HepG2 (cell line): ENCODE results near the gene HNRNPAB. TPM values are rescaled to one million over a fixed set of nuclear protein-coding genes. Genes with fewer than 3 reads are reported as not detected.

ENCODE experiments used
- BRD4 ChIP-seq: sonication (generic); formaldehyde crosslinking; IDR thresholded peaks from 2 replicates; pipeline ENCODE4 v1.4.0; 2020; ENCODE audit warnings: missing genetic modification reagents
- MAX ChIP-seq: IDR thresholded peaks from 2 replicates; pipeline ENCODE4 v1.6.1; 2012; ENCODE audit warnings: inconsistent platforms
- NR1H2 ChIP-seq: sonication (generic); formaldehyde crosslinking; IDR thresholded peaks from 2 replicates; pipeline ENCODE4 v1.8.1; 2022; ENCODE audit warnings: low read depth, missing genetic modification reagents, borderline replicate concordance
- POLR2AphosphoS5 ChIP-seq: IDR thresholded peaks from 2 replicates; pipeline ENCODE4 v1.6.1; 2012; ENCODE audit warnings: low read depth, low read length
- SALL2 ChIP-seq: sonication (generic); formaldehyde crosslinking; IDR thresholded peaks from 2 replicates; pipeline ENCODE4 v1.8.1; 2023; ENCODE audit warnings: mild to moderate bottlenecking, missing genetic modification reagents, inconsistent platforms
- SP5 ChIP-seq: IDR thresholded peaks from 2 replicates; pipeline ENCODE4 v1.6.1; 2016; ENCODE audit warnings: low read depth, borderline replicate concordance
- STAT6 ChIP-seq: sonication (generic); formaldehyde crosslinking; IDR thresholded peaks from 2 replicates; pipeline ENCODE4 v1.4.0; 2020; ENCODE audit warnings: missing genetic modification reagents, mild to moderate bottlenecking, borderline replicate concordance
- ZBTB14 ChIP-seq: sonication (generic); formaldehyde crosslinking; IDR thresholded peaks from 2 replicates; pipeline ENCODE4 v1.4.0; 2020; ENCODE audit warnings: missing genetic modification reagents
- ZBTB46 ChIP-seq: sonication (generic); formaldehyde crosslinking; IDR thresholded peaks from 2 replicates; pipeline ENCODE4 v1.4.0; 2020; ENCODE audit warnings: mild to moderate bottlenecking, missing genetic modification reagents, borderline replicate concordance
- ZMYM2 ChIP-seq: sonication (generic); formaldehyde crosslinking; IDR thresholded peaks from 2 replicates; pipeline ENCODE4 v1.8.0; 2022; ENCODE audit warnings: mild to moderate bottlenecking, missing genetic modification reagents
- ZNF160 ChIP-seq: sonication (generic); formaldehyde crosslinking; IDR thresholded peaks from 2 replicates; pipeline ENCODE4 v1.8.0; 2022; ENCODE audit warnings: mild to moderate bottlenecking, inconsistent platforms, missing genetic modification reagents
- ZNF260 ChIP-seq: sonication (generic); formaldehyde crosslinking; IDR thresholded peaks from 2 replicates; pipeline ENCODE4 v1.4.0; 2020; ENCODE audit warnings: missing genetic modification reagents, low read depth, mild to moderate bottlenecking, borderline replicate concordance
- ZNF550 ChIP-seq: sonication (generic); formaldehyde crosslinking; IDR thresholded peaks from 2 replicates; pipeline ENCODE4 v1.4.0; 2020; ENCODE audit warnings: mild to moderate bottlenecking, missing genetic modification reagents, borderline replicate concordance
- polyA plus RNA-seq, 8 experiments: library from polyadenylated mRNA; depleted of rRNA in 3 of 8; stranded (reverse) in 7 of 8; unstranded in 1 of 8; fragments of >200 nt; fragmentation: Illumina TruSeq in 4 of 8; extraction: Trizol in 4 of 8; gene quantifications; 2 replicates each; pipeline versions ENCODE4 v1.2.1 to v1.2.3, GENCODE V29; 2011 to 2016; ENCODE audit warnings: low read depth in 4 of 8, missing spikeins in 1 of 8, mixed read lengths in 1 of 8; ENCODE audit not compliant: insufficient read depth in 1 of 8
- total RNA-seq, 5 experiments: library from RNA; depleted of rRNA; stranded (reverse); fragments of >200 nt; fragmentation: Illumina TruSeq; extraction: Trizol; gene quantifications; 2 replicates each; pipeline ENCODE4 v1.2.3, GENCODE V29; 2016; ENCODE audit warnings: low read depth in 1 of 5
- TF ChIP-seq, protein P1 (sequence below): IDR thresholded peaks from 2 replicates; pipeline ENCODE4 v1.6.1; 2016; ENCODE audit warnings: missing genetic modification reagents, missing compliant biosample characterization
- TF ChIP-seq, protein P2 (sequence below): fragments of 450-650 bp; IDR thresholded peaks from 2 replicates; pipeline ENCODE4 v1.6.1; 2016

Gene HNRNPAB
- total and polyA plus RNA-seq, 2 of the 13 experiments (the other 11 are each of a cell fraction or from before 2014, with no cell fraction given): 62.6 to 111 TPM

GRCh38 chr5:178204182-178204934 is at the start of gene HNRNPAB (continued):
- TF ChIP-seq STAT6 (peak; percentile 58; the same call in 1 of the 2 replicates), ZNF260 (CRISPR knock-in tag) (no peak), ZNF550 (0 out of 2 replicates have a peak, but pooled peaks have one; percentile 48), MAX (peak; percentile 95), NR1H2 (CRISPR knock-in tag) (0 out of 2 replicates have a peak, but pooled peaks have one; percentile 30), ZMYM2 (no peak), BRD4 (CRISPR knock-in tag) (peak; percentile 64; the same call in 1 of the 2 replicates), ZNF160 (CRISPR knock-in tag) (peak; percentile 42; the same call in 1 of the 2 replicates), POLR2AphosphoS5 (peak; percentile 99), SALL2 (peak; percentile 91; the same call in 1 of the 2 replicates), ZBTB46 (0 out of 2 replicates have a peak, but pooled peaks have one; percentile 65), ZBTB14 (CRISPR knock-in tag) (peak; percentile 98), SP5 (CRISPR knock-in tag) (peak; percentile 46; the same call in 1 of the 2 replicates)
- TF ChIP-seq, protein P1, sequence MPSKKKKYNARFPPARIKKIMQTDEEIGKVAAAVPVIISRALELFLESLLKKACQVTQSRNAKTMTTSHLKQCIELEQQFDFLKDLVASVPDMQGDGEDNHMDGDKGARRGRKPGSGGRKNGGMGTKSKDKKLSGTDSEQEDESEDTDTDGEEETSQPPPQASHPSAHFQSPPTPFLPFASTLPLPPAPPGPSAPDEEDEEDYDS (CRISPR knock-in tag): peak; percentile 96
- TF ChIP-seq, protein P2, sequence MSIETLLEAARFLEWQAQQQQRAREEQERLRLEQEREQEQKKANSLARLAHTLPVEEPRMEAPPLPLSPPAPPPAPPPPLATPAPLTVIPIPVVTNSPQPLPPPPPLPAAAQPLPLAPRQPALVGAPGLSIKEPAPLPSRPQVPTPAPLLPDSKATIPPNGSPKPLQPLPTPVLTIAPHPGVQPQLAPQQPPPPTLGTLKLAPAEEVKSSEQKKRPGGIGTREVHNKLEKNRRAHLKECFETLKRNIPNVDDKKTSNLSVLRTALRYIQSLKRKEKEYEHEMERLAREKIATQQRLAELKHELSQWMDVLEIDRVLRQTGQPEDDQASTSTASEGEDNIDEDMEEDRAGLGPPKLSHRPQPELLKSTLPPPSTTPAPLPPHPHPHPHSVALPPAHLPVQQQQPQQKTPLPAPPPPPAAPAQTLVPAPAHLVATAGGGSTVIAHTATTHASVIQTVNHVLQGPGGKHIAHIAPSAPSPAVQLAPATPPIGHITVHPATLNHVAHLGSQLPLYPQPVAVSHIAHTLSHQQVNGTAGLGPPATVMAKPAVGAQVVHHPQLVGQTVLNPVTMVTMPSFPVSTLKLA: peak; percentile 50
